ENCODE results near the gene FAM20B.

FAM20B gene

GRCh38 chr1:179090923-179091322 is 65.2 kb downstream of the FAM20B start:
- no peak for DNase-seq

GRCh38 chr1:179091691-179092165 is 66.0 kb downstream of the FAM20B start:
- DNase-seq: no peak

GRCh38 chr1:179092896-179093461 is 67.3 kb downstream of the FAM20B start:
- no peak for DNase-seq

GRCh38 chr1:179094818-179095217 is 69.1 kb downstream of the FAM20B start:
- no peak for DNase-seq

- DNase-seq: peak in 1 of 58 donors; percentile 27
Observed at GRCh38 chr1:179095377-179095776, 69.7 kb downstream of the FAM20B start.

- DNase-seq: no peak
Observed at GRCh38 chr1:179095924-179096323, 70.2 kb downstream of the FAM20B start.

GRCh38 chr1:179099891-179100290 is 74.2 kb downstream of the FAM20B start:
- no peak for DNase-seq

GRCh38 chr1:179101566-179101965 is 75.9 kb downstream of the FAM20B start:
- no peak for DNase-seq

GRCh38 chr1:179103999-179104398 is 78.3 kb downstream of the FAM20B start:
- no peak for DNase-seq

- no peak for DNase-seq
Observed at GRCh38 chr1:179104611-179105250, 79.0 kb downstream of the FAM20B start.

GRCh38 chr1:179105393-179105792 is 79.7 kb downstream of the FAM20B start:
- no peak for DNase-seq

GRCh38 chr1:179107706-179108629 is 82.3 kb downstream of the FAM20B start:
- no peak for DNase-seq

- DNase-seq: no peak
Observed at GRCh38 chr1:179108644-179109043, 83.0 kb downstream of the FAM20B start.

GRCh38 chr1:179115181-179115580 is 89.5 kb downstream of the FAM20B start:
- no peak for DNase-seq

GRCh38 chr1:179119513-179119912 is 93.8 kb downstream of the FAM20B start:
- no peak for DNase-seq

- no peak for DNase-seq
Observed at GRCh38 chr1:179120736-179121135, 95.0 kb downstream of the FAM20B start.

GRCh38 chr1:179121159-179121938 is 95.7 kb downstream of the FAM20B start:
- DNase-seq: peak in 7 of 58 donors; percentile 8 to 48 (median 13)

GRCh38 chr1:179124873-179125272 is 99.2 kb downstream of the FAM20B start:
- DNase-seq: no peak

All from anterior cingulate cortex (tissue), 58 donors.